WI38 (cell line): ENCODE data around the gene VPS13A.

ENCODE experiments used
- H3K4me3 ChIP-seq: 2 replicates; pipeline ENCODE4 v1.5.1; 2011; ENCODE audit warnings: low read depth, mild to moderate bottlenecking, control low read depth, low read length
- TF ChIP-seq, protein P1 (sequence below): IDR thresholded peaks from 2 replicates; pipeline ENCODE4 v1.5.1; 2012; ENCODE audit warnings: low read depth, mild to moderate bottlenecking, control low read depth, low read length

VPS13A gene

DNA sequence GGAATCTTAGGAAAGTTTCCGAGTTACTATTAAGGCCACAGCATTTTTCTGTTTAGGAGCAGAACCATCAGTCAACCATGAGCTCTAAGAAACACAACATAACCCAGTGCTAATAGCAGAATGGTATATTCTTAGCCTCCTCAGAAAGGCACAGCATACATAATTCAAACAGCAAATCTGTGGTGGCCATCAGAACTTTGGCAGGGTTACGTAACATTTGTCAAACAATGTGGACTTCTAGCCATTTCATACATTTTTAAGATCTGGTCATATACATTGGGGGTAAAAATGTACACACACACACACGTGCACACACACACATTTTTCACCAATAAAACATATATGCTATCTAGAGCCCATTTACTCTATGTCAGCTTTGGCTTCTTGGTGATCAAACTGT, 245.6 kb downstream of the VPS13A start:
- no peak overlapping the region for H3K4me3 ChIP-seq
- TF ChIP-seq, protein P1, sequence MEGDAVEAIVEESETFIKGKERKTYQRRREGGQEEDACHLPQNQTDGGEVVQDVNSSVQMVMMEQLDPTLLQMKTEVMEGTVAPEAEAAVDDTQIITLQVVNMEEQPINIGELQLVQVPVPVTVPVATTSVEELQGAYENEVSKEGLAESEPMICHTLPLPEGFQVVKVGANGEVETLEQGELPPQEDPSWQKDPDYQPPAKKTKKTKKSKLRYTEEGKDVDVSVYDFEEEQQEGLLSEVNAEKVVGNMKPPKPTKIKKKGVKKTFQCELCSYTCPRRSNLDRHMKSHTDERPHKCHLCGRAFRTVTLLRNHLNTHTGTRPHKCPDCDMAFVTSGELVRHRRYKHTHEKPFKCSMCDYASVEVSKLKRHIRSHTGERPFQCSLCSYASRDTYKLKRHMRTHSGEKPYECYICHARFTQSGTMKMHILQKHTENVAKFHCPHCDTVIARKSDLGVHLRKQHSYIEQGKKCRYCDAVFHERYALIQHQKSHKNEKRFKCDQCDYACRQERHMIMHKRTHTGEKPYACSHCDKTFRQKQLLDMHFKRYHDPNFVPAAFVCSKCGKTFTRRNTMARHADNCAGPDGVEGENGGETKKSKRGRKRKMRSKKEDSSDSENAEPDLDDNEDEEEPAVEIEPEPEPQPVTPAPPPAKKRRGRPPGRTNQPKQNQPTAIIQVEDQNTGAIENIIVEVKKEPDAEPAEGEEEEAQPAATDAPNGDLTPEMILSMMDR = no peak

DNA sequence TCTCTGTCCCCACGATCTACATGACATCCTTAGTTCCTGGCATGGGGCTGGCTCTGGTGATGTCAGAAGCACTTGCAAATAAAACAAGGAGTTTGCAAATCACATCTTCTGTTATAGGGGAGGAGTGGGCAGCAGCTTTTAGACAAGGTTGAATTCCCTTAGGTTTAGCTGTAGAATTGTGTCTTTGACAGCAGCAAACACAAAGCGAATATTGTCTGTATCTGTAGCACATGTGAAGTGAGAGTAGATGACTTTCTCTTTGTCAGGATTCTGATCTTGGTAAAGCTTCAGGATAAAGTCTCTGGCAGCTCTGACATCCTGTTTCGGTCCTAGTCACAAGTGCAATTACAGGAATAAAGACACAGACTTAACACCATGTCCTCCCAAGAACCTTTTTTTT, 246.5 kb downstream of the VPS13A start:
- no peak overlapping the region for H3K4me3 ChIP-seq
- TF ChIP-seq, protein P1 = no peak

DNA sequence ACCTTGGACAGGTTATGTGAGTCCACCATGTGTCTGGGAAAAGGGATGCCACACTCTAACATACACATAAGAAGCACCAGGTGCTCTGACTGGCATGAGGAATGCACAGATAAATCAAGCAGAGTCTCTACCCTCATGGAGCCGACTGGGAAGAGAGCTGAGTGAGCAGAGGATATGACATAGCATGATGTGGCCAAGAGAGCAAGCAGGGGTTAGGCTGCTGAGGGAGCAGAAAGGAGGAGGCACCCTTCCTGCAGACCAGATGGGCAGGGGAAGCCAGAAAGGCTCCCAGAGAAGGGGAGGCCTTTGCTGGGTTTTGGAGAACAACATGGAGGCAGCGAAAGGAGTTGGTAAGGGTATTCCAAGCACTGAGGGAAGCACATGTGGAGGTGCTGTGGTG, 247.7 kb downstream of the VPS13A start:
- no peak overlapping the region for H3K4me3 ChIP-seq
- TF ChIP-seq, protein P1 = no peak

DNA sequence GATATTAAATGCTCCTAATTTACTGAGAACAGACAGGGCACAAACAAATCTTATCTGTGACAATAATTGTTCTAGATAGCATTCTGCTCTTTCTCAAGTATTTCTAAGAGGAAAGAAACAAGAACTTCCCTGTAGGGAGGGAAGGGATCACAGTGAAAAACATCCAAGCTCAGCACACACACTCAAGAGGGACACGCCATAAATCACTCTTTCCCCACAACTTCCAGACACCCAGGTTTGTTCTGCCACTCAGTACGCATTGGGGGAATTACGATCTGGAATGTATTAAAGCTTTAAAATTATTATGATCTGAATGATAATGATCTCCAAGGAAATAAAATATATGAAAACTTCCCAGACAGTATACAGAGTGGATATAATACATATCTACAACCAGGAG, 249.4 kb downstream of the VPS13A start:
- TF ChIP-seq, protein P1 = no peak
- no peak overlapping the region for H3K4me3 ChIP-seq

DNA sequence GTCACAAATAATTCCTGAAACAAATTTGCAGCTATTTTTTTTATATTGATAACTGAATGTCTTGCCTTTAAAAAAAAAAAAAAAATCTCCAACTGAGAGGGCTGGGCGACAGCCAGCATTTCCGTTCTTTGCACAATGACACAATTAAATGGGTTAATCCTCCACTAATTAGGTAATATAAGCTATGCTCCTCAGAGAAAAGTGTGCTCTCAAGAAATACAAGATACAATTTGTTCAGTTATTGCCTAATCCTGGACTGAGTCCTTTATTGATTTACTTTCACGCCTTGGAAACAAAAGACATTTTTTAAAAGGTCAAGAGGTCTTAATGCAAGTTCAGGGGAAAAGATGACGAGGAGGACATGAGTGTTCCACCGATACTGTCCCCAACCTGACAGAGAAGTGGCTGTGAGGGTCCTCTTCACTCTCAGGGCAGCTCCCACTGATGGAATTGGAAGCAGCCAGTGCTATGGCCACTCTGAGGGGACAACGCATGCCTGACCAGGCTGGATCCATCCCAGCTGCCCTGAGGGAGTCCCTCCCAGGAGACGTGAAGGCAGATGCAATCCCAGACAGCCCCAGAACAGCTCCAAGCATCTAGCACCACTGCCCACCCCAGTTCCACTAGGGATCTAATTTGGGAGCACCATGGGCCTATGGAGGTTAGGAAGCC, 250.1 kb downstream of the VPS13A start:
- no peak overlapping the region for H3K4me3 ChIP-seq
- TF ChIP-seq, protein P1 = no peak

DNA sequence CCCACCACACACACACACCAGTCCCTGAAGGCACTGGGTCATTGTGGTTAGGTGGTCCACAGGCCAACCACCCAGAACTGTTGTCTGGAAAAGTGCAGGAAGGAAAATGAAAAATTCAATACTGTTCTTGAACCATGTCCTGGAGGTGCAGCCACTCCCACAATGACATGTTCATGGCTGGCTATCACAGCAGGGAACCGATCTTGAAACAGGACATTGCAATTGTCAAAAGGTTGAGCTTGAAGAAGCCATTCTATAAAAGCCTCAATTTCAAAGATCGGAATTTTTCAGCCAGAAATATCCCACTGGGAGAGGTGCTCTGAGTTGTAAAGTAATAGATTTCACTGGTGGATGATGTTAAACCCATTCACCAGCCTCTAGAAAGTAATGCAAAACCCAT, 252.6 kb downstream of the VPS13A start:
- TF ChIP-seq, protein P1 = no peak
- no peak overlapping the region for H3K4me3 ChIP-seq

DNA sequence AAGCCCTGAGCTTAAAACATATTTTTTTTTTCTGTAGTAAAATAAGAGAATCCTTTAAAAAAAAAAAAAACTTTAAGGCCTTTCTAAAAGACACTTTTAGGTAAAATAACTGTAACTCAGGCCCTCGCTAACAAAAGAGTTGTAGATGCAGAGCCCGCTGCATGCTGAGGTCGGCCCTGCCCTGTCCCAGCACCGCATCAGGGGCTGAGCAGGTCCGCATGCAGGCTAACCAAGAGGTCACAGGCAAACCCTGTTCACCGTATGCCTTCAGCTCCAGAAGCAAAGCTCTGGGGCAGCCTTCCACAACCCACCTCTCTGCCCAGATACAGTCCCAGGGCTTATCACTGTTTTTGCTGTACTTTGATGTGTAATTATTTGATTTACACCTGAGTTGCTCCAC, 254.7 kb downstream of the VPS13A start:
- TF ChIP-seq, protein P1 = no peak
- no peak overlapping the region for H3K4me3 ChIP-seq
